Left renal pelvis (tissue), 4 donors: ENCODE measurements around the gene ZNF451. TPM values are rescaled to one million over a fixed set of nuclear protein-coding genes. Genes with fewer than 3 reads are reported as not detected.

Experiments used
- DNase-seq, 4 donors: peaks; one replicate each; pipeline ENCODE4 v3.0.0-alpha.2; 2013; ENCODE audit warnings: low read depth in 4 of 4, low spot score in 3 of 4
- polyA plus RNA-seq, 4 donors: library from polyadenylated mRNA; unstranded; fragments of 120-200 nt; gene quantifications; one replicate each; pipeline ENCODE4 v1.2.1, GENCODE V29; 2013; ENCODE audit not compliant: insufficient read length in 4 of 4

ZNF451 gene
- polyA plus RNA-seq, 4 donors = 31.4 to 41.8 (median 36.9) TPM

DNA sequence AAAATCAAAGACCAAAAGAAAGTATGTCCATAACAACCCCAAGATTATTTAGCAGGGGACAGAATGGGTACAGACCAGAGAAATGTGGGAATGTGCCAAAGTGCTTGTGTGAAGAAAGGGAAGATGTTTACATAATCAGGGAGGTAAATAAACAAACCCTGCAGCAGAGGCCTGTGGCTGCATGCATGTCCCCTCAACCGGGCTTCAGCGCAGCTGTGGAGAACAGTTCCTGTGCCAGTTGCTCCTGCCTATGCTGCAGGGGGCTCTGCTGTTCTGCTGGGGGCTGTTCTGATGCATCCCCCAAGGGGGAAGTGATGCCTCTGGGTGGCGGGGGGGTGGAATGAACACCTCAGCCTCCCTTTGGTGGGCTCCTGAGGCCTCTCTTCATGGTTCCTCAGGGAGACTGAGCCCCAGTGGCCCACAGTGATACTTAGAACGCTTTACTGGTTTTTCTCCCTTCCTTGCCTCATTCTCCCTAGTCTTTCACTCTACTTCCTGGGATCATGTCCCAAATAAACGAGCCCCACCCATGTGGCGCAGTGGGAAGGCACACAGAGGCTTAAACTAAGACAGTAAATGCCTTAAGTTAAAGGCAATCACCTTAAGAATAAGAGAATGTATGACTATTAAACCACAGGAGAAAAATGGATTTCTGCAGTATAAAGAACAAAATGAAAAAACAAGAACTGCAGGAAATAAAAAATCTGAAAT, 109.1 kb downstream of the ZNF451 start:
- no peak for DNase-seq

- no peak for DNase-seq
Observed at GRCh38 chr6:57201718-57202117, 111.7 kb downstream of the ZNF451 start.

GRCh38 chr6:57205550-57206328, 115.8 kb downstream of the ZNF451 start:
- no peak for DNase-seq

DNA sequence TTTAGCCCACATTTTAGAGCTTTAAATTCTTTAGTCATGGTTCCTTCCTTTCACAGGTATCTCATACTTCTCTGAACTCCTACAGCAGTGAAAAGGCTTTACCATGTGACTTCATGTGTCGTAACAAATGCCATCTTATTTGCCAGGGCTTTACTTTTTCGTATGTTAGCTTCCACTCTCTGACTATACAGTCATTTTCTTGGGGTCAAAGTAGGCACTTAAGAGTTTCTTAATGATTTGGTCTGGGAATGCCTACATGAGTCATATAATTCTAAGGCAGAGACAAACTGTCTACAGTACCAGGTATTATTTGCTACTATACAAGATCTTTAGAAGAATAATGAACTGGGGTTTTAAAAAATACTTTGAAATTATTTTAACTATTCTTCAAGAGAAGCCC, 117.2 kb downstream of the ZNF451 start:
- no peak for DNase-seq

DNA sequence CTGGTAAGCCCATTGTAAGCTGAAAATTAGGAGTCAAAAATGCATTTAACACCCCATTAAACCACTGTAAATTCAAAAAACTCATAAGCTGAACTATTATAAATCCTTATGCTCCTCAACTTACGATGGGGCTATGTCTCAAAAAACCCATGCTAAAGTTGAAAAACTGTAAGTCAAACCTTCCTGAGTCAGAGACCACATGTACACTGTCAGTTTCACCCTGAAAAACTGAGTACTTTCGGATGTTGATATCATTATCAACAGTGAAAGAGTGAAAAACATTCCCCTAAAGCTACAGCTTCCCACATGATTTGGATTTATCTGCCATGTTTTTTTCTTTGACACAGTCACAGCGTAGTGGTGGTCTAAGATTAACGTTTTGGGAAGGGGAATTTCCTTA, 117.9 kb downstream of the ZNF451 start:
- no peak for DNase-seq

- no peak for DNase-seq
Observed at GRCh38 chr6:57209030-57209429, 119.0 kb downstream of the ZNF451 start.

- no peak for DNase-seq
Observed at GRCh38 chr6:57210060-57210459, 120.1 kb downstream of the ZNF451 start.

GRCh38 chr6:57215260-57215659, 125.3 kb downstream of the ZNF451 start:
- DNase-seq = no peak

DNA sequence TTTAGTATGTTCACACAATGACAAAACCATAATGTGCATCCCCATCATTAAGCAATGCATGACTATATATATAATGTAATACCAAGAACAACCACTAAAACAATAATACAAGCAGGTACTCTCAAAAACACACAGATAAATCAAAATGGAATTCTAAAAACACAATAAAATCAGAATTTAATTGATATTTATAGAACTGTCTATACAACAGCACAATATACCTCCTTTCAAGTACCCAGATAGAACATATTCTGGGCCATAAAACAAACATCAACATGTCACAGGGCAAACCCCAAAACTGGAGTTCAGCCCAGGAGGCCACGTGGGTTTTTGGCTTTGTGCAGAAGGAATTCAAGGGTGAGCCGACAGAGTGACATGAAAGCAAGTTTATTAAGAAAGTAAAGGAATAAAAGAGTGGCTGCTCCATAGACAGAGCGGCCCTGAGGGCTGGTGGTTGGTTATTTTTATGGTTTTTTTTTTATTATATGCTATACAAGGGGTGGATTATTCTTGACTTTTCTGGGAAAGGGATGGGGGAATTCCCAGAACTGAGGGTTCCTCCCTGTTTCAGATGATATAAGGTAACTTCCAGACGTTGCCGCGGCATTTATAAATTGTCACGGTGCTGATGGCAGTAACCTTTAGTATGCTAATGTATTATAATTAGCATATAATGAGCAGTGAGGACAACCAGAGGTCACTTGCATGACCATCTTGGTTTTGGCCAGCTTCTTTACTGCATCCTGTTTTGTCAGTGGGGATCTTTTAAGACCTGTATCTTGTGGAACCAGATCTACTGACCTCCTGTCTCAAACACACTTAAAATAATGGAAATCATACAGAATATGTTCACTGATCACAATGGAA, 126.5 kb downstream of the ZNF451 start:
- no peak for DNase-seq

DNA sequence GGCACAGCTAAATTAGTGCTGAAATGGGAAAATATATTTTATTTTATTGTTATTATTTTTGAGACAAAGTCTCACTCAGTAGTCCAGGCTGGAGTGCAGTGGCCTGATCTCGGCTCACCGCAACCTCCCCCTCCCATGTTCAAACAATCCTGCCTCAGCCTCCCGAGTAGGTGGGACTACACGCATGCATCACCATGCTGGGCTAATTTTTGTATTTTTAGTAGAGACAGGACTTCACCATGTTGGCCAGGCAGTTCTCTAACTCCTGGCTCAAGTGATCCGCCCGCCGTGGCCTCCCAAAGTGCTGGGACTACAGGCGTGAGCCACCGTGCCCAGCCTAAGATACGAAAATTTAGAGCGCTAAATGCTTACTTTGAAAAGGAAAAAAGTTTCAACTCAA, 127.3 kb downstream of the ZNF451 start:
- no peak for DNase-seq

Other genes starting within 250 kb of the ZNF451 start
- 1 to 10 TPM; 5.0 to 7.8 (median 5.2) TPM for gene BEND6, start 135.1 kb upstream of the ZNF451 start, polyA plus RNA-seq
- gene KIAA1586, start 43.5 kb upstream of the ZNF451 start, polyA plus RNA-seq = 10 to 100 TPM; 21.2 to 34.5 (median 23.5) TPM
- 1 to 10 TPM; 5.3 to 9.5 (median 7.7) TPM for gene BAG2, start 82.1 kb downstream of the ZNF451 start, polyA plus RNA-seq
- gene RAB23, start 132.1 kb downstream of the ZNF451 start, polyA plus RNA-seq = 10 to 100 TPM; 34.3 to 63.4 (median 48.4) TPM
- gene PRIM2, start 227.4 kb downstream of the ZNF451 start, polyA plus RNA-seq = 10 to 100 TPM; 16.1 to 22.3 (median 18.2) TPM